ENCODE data around the gene ZNF264.
"Not testable (repeated sequence)": the region's sequence is repeated elsewhere in the genome, so short reads cannot be mapped to it uniquely, and the experiment has no call there.

ZNF264 gene

DNA sequence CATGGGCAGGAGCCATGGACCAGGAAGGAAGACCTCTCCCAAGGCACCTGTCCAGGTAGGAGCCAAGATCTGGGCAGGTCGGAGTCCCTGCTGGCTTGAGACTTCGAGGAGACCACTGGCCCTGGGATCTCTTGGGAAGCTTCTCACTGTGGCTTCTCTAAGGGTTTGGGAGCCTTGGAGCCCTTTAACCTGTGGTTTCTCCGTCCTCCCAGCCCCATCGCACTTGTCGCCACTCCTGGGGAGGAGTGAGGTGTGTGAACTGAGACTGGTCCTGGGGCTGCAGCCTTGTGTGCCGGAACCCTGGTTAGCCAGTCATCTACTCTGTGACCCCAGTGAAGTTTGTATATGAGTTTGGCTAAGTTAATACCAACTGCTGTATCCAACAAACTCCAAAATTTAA is 57.3 kb downstream of the ZNF264 start:
- DNase-seq: no peak

DNA sequence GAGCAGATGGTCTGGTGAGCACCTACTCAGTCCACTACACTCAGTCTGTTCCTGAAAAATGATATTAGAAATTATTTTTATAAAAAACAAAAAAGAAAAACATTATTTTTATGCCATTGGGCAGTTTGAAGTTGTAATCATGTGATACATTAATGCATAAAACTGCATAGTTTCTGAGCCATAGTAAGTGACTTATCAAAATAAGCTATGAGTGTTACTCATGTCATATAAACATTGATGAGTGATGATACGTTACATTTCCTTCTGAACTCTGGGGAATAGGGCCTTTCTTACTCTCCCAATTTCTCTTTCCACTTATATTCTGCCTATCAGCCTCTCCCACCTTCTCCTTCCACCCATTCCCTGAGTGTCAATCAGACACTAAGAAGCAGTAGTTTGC is 58.0 kb downstream of the ZNF264 start:
- no peak for DNase-seq

DNA sequence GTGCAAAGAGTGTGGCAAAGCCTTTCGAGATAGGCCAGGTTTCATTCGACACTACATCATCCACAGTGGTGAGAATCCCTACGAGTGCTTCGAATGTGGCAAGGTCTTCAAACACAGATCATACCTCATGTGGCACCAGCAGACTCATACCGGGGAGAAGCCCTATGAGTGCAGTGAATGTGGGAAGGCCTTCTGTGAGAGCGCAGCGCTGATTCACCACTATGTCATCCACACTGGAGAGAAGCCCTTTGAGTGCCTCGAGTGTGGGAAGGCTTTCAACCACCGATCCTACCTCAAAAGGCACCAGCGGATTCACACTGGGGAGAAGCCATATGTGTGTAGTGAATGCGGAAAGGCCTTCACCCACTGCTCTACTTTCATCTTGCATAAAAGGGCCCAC is 62.5 kb downstream of the ZNF264 start:
- DNase-seq: not testable (repeated sequence)

DNA sequence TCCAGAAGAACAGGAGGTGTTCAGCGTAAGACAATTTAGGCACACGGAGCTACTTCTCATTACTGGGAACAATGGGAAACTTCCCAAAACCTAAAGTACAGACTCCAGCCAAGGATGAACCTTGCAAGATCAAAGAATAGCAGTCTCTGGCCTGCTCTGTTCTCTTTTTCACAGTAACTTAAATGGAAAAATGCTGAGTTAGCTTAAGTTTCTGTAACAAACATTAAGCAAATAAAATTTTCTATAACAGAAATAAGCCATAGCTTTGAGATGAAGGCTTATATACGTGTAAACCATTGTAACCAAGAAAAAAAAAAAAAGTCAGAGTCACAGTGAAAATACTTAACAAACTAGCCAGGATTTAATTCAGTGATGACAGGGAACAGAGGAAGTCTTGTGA is 70.7 kb downstream of the ZNF264 start:
- DNase-seq: no peak

DNA sequence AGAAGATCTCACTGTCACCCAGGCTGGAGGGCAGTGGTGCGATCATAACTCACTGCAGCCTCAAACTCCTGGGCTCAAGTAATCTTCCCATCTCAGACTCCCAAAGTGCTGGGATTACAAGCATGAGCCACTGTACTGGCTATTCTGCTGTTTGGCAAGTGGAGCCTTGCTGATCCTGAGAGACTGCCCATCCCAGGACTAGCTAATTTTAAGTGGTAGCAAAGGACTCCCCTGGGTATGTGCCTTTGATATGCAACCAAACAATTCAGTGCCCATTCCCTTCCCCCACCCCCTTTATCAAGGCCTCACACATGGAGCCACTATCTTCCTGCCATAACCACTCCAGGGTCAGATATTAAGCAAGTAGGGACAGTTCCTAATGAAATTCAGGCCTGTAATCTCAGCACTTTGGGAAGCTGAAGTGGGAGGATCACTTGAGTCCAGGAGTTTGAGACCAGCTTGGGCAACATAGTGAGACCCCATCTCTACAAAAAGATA is 72.0 kb downstream of the ZNF264 start:
- no peak for DNase-seq

DNA sequence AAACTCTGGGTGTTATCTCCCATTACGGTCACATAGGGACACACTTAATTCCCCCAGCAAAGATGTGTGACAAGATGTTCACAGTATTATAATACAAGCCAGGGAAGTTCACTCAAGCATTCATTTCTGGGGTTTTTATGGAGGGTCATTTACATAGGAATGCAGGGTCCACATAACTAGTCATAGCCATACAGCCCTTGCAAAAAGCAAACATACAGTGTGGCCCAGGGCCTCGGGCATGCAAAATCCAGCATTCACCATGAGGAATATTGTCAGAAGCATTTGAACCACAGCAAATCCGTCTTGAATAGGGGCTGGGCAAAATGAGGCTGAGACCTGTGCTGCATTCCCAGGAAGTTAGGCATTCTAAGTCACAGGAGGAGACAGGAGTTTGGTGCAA is 76.0 kb downstream of the ZNF264 start:
- DNase-seq: no peak

DNA sequence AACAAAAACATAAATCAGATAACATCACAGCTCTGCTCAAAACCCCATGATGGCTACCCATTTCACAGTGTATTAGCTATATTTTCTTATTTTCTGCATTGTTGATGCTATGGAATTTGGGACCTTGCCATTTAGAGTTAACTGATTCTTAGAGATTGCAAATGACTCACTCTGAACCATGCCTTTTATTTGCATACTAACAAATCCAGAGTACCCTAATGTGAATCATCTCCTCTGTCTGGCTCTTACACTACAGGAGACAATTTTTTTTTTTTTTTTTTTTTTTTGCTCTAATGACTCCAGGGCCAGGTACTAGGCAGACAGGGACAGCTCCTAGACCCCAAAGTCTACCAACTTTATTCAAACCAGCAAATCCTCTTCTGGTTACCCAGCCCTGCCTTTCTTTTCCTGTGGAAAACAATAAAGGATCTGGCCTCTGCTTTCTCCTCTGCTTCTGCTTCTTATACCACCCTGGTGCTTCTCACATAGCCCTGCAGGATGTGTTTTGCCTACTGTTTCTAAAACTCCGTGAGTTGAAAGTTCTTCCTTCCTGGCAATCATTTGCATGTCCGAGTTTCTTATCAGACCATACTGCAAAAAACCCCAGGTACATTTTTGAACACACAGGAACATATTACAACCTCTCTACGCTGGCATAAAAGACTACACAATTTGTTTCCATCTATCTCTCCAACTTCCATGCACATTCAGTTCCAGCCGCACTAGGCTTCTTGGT is 78.4 kb downstream of the ZNF264 start:
- DNase-seq: no peak

DNA sequence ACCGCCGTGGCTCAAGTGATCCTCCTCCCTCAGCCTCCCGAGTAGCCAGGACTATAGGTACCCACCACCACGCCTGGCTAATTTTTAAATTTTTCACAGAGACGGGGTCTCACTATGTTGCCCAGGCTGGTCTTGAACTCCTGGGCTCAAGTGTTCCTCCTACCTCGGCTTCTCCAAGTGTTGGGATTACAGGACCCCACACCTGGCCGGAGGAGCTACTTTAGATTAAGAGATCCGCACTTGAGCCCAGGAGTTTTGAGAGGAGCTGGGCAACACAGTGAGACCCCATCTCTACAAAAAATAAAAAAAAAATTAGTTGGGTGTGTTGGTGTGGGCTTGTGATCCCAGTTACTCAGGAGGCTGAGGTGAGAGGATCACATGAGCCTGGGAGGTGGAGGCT is 80.0 kb downstream of the ZNF264 start:
- DNase-seq: no peak

Measured in inflammatory macrophage treated with lipopolysaccharide for 4 hours (primary cell).